HG02642 (cell line): Measurements from ENCODE around the gene KAT2A.
"Not testable (repeated sequence)": the region's sequence is repeated elsewhere in the genome, so short reads cannot be mapped to it uniquely, and the experiment has no call there.

Source experiments
- ATAC-seq: cut with Tn5 transposase; IDR thresholded peaks from one replicate; pipeline ENCODE4 v1.9.1; 2021; ENCODE audit warnings: mild to moderate bottlenecking; ENCODE audit not compliant: unreplicated experiment, poor library complexity

Gene KAT2A

DNA sequence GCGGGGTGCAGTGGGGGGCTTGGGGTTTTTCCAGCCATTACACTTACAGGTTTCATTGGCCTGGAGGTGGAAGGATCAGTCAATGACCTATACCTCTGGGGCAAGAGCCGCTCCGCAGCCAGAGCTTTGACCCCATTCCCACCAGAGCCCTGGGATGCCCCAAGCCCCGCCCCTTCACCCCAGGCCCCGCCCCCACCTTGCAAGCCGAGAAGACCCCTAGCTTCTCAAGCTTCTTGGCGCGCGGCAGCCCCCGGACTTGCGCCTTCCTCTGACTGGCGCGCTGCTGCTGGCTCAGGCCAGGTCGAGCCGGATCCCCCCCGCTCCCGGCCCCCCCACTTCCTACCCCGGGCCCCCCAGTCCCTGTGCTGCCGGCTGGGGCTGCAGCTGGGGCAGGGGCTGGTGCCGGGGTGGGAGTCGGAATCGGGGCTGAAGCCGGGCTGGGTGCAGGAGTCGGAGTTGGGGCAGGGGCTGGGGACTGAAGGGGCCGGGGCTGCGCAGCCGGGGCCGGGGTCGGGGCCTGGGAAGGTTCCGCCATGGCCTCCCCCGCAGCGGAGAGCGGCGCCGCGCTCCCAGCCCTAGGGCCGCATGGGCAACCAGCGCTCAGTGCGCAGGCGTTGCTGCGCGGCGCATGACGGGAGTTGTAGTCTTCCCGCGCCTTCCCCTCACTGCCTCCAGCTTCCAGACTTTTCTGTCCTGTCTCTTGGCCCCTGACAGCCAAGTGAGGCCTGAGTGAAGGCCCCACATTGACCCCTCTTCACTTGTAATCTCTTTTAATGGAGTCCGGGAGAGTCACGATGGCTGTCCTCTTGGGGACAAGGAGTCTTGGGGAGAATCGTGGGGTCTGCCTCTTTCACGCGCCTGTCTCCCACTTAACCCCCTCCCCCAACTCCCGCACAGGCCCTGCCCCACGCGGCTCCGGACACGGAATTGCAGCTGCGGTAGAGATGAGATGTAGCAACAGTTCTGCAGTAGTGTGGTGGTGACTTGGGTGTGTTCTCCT is at the start of gene KAT2A:
Gene KAT2A (minus strand): TSS at position 598 of the 1,000 bp plus-strand sequence. CDS start 63 bp downstream, at position 535.
- ATAC-seq: peak; percentile 74

DNA sequence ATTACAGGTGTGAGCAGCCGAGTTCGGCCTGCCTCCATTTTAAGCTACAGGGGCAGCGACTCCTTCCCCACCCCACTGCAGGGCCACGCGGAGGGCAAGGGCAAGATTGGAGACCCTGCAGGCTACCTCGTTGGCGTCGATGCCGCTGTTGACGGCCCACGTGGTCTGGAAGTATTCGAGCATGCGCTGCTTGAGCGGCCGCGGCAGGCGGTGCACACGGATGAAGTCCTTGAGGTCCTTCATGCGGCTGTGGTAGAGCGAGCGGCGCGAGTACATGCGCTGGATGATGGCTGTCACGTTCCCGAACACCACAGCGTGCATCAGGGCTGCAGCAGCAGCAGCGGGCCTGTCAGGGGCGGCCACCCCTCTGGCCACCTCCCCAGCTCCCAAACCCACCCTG is 48.2 kb upstream of the KAT2A start:
- no peak for ATAC-seq

DNA sequence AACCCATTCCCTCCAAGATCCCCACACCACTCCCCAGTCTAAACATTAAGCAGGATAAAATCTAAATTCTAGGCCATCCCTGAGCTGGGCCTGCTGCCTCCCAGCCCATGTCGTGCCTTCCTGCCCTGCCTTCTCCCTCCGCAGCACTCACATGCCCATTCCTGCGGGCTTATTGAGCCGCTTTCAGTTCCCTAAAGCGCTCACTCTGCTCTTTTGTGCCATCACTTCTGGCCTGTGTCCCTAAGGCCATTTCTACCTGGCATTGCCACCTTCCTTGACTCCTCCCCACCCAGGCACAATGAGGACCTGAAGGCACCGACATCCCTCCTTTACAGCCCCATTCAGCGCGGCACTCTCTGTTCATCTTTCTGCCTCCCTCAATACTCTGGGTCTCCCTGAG is 46.6 kb upstream of the KAT2A start:
- ATAC-seq: no peak

DNA sequence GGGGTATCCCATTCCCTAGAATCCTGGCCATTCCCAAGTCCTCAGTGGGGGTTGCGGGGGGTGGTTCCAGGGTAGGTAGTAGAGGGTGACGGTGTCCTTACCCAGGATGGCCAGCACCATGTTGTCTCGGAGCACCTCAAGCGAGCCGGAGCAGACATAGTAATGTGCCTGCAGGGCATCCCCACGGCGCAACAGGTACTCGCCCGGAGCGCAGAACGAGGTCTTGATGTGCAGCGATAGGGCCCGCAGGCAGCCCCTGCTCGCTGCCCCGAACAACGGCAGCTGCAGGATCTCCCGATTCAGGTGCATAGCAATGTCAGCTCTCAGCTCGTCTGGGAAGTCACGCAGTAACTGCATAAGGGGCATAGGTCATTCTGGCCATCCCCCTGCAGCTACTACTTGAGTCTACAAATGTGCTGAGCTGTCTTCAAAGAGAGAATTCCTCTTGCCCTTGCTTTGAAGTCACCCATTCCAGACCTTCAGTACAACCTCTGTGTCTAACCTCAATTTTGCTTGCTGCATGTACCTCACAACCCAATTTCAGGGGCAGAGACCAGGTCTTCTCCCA is 45.1 kb upstream of the KAT2A start:
- ATAC-seq: no peak

DNA sequence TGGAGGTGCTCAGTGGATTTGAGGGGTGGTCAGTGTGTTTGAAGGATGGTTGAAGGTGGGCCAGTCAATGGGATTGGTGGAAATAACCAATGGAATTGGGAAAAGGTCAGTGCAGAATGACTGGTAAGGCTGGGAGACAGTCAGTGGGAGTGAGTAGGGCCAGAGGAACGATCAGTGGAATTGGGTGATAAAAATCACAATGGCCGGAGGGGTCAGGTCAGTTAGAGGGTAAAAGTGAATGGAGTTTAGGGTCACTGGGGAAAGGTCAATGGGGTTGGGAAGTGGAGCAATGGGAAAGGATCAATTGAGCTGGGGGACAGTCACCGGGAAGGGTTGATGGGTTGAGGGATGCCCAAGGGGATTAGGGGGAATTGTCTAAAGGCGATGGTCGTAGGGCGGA is 44.6 kb upstream of the KAT2A start:
- ATAC-seq: no peak

DNA sequence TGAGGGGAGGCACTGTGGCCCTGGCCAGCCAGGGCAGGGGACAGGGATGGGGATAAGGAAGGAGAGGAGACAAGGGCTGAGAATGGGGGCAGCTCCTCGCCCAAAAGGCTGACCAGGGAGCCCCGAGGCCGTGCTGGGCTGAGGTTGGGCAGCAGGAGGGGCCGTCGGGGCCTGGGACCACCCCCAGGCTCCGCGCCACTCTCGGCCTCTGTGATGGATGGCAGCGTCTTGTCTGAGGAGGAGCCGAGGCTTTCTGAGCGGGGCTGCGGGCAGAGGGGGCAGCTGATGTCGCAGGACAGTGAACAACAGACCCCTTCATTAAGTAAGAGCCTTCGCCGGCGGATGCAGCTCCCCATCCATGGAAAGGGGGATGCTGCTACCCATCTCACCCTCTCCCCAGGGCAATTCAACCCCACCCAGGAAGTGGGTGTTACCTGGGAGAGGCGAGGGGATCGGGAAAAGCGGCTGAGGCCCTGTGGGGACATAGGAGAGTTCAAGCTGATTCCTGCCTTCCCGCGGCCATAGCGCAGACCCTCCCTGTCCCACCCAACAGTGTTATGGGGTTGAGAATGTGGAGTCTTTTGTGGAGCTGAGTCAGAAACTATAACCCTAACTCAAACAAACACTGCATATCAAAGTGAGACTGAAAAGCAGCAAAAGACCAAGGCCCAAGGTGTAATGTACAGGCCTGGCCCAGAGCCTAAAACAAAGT is 42.7 kb upstream of the KAT2A start:
- no peak for ATAC-seq

DNA sequence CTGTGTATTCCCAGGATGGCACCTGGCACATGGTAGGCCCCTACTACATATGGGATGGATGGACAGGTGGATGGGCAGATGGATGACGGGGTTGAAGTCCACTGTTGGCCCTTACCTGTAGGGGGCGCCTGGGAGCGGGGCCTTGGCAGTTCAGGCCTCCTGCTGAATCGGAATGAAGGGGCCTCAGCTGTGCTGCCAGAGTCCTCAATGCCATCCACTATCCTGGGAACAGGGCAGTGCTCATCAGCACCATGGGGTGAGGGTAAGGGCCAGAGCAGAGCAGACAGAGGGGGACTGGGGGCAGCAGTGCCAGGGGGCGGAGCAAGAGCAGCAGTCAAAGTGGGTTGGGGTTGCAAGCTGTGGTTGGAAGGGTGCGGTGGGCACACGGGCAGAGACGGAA is 41.9 kb upstream of the KAT2A start:
- ATAC-seq: no peak

DNA sequence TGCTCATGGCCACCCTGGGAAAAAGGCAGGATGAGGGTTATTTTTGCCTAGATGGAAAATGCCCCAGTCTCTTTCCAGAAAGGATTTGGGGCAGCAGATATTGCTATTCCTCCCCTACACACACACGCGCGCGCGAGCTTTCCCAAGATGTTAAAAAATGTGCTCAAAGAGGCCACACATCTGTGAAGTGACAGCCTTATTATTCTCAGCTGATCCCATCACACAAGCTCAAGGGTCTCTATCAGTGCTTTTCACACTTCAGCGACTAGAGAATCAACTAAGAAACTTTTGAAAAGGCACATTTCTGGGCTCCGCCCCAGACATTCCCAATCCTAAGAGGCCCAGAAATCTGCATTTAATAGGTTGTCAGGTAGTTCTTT is 39.4 kb upstream of the KAT2A start:
- ATAC-seq: no peak

DNA sequence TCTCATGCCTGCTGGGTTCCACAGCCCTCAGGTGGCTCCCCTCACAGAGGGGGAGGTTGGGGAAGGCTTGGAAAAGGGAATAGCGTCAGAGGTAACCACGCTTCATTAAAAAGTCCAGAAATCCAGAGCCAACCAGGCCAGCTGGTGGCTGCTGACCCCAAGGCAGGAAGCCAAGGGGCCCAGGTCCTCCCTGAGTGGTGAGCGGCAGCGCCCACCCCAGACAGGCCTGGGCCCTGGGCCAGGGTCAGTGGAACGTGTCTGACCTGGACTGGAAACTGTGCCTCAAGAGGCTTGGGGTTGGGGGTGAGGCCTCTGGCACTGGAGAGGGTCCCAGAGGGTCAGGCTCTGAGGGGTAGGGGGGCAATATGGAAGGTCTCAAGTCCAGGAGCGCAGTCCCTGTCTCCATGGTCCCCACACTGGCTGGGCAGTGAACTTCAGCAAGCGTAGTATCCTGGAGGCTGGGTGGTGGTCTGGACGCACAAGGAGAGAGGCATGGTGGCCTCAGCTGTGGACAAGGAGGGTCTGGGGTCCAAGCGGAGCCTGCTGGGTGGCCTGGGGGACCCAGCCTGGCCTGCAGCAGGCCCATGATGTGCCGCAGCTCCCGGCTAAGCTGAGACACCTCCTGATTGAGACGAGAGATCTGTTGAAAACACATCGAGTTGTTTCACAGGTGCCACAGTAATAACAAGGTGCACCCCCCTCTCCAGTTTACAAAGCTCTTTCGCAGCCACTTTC is 38.8 kb upstream of the KAT2A start:
- ATAC-seq: no peak

DNA sequence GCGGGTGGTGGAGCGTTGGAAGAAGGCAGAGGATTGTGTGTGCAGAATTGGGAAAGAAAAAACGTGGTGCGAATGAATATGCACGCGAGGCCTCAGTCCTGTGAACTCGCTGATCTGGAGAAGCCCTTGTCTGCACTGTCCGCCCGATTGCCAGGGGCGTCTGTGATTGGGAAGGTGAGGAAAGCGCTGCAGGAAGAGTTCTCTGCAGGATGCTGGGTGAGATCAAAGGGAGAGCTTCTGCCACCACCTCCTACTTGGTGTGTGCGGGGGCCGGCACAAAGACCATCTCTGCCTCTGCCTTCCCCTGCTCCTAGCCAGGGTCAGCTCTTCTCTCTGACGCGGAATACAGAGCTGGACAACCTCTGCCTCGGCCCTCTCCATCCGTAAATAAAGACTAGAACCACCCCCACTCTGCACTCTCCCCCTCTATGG is 34.5 kb upstream of the KAT2A start:
- ATAC-seq: no peak

DNA sequence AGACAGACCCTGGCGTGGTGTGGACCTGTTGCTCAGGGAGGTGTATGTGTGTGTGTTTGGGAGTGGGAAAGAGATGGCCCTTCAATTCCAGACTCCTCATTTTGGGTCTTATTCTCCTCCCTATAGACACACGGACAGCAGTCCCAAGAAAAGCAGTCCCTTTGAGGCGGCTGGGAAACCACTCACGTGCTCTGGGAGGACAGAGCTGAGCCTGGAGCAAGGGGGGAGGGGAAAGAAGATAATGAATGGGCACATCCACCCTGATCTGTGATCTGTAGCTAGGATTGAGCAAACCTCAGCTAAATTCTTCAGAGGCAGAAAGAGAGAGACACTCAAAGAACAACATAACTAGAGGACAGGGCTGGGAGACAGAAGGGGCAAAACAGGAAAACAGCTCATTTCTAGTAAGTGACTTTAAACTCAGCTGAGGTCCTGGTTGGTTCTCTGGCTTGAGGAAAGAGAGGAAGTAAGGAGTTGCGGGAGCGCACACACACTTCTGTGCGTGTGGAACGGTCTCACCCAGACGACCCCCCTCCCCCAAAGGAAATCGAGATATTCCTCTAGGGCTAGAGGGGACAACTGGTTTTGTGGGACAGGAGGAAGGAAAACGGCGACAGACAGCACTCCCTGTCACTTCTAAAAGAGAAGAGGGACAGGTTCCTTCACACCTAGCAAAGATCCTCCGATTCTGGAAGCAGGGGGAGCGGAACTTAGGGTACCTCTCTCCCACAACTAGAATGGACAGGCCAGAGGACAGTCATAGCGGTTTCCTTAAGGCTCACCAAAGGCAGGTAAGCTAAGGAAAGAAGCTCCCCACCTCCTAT is 33.0 kb upstream of the KAT2A start:
- no peak for ATAC-seq

DNA sequence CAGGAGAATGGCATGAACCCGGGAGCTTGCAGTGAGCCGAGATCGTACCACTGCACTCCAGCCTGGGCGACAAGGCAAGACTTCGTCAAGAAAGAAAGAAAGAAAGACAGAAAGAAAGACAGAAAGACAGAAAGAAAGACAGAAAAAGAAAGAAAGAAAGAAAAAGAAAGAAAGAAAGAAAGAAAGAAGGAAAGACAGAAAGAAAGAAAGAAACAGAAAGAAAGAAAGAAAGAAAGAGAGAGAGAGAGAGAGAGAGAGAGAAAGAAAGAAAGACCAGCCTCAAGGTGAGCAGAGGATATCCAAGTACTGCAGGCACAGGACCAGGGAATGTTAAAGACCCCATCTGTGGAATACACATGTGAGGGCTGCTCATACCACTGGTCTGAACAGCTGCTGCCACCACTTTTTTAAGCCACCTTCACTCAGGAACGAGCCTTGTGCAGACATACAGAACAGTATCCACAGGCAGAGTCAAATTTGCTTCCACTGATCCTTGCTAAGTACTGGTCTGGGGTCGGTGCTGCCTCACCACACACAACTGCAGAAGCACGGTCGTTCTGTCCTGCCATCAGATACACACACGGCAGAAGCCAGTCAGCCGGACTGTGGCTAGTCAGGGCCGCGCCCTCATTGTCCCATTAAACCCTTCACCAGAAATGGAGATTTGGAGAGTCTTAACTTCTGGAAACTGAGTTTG is 25.9 kb upstream of the KAT2A start:
- ATAC-seq: no peak

DNA sequence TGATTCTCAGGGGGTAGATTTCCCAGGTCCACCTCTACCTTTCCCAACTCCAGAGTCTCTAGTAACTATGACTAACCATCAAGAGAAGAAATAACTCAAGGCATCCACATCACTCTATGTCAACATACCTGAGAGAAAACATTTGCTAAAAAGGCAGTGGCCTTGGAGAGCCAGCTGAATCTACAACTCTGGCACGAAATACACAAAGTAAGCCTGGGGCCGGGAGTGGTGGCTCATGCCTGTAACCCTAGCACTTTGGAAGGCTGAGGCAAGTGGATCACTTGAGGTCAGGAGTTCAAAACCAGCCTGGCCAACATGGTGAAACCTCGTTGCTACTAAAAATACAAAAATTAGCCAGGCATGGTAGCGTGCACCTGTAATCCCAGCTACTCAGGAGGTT is 22.0 kb upstream of the KAT2A start:
- not testable (repeated sequence) for ATAC-seq

DNA sequence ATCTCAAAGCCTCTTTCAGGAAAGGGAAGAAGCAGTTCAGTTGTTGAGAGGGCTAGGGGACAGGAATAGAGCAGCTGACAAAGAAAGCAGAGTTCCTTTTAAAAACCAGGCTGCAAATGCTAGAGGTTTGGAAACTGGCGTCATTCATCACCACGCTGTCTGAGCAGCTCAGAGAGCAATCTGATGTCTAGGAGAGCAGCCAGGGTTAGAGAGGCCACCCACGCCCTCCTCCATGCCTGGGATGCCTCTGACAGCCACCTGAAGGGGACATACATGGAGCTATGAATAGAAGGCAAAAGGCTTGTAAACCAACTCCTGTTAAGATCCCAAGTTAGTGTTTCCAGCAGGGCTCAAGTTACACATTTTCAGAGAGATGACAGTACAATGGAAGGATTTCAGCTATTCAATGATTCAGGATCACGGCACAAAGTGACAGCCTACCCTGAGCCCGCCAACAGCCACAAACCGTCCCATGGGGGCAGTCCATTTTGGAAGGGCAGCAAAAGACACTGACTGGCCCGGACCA is 21.3 kb upstream of the KAT2A start:
- no peak for ATAC-seq

DNA sequence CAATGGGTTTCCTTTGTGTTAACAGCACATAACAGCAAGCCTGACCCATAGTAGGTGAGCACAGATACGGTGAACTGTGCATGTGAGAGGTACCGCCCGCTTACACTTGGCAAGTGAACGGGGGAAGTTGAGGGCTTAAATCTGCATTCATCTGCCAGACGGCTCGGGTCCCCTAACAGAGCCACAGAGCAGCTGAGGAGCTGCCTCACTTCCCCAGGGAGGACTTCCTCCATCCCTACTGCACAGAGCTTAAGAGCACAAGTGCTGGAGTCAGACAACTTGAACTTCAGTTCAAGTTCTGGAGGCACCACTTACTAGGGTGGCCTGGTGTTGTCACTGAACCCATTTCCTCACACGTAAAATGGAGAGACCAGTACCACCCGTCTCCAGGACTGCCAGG is 20.2 kb upstream of the KAT2A start:
- ATAC-seq: no peak

DNA sequence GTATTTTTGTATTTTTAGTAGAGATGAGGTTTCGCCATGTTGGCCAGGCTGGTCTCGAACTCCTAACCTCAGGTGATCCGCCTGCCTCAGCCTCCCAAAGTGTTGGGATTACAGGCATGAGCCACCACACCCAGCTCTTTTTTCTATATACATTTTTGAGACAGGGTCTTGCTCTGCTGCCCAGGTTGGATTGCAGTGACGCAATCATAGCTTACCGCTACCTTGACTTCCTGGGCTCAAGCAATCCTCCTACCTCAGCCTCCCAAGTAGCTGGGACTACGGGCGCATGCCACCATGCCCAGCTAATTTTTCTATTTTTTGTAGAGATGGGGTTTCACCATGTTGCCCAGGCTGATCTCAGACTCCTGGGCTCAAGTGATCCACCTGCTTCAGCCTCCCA is 19.5 kb upstream of the KAT2A start:
- not testable (repeated sequence) for ATAC-seq

DNA sequence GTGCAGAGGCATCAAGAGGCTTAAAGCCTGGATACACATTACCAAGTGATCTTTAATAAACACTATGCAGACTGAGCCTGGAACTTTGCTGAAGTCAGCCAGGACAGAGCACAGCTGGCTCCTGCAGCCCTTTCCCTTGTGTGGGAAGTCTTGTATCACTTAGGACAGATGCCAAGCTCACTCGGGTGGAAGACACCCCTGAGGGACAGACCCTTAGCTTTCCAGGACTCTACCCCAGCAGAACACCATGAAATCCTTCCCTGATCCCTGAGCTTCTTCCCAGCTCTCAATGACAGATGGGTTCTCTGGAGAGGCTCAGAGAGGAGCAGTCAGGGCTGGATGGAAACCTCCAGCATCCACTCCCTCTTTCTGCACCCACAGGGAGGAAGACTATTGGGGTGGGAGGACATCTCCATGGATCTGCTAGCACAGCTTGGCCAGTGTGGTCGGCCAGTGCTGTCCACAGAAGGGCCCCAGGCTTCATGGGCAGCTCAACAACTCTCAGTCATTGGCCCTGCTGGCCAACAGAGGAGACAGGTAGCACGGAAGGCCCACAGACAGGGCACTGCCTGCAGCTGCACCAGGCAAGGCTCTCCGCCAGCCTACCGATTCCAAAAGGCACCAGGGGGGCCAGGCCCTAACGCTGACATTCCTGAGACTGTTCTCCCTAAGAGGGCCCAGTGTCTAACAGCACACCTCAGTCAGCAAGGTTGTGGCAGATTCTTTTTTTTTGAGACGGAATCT is 17.8 kb upstream of the KAT2A start:
- no peak for ATAC-seq

DNA sequence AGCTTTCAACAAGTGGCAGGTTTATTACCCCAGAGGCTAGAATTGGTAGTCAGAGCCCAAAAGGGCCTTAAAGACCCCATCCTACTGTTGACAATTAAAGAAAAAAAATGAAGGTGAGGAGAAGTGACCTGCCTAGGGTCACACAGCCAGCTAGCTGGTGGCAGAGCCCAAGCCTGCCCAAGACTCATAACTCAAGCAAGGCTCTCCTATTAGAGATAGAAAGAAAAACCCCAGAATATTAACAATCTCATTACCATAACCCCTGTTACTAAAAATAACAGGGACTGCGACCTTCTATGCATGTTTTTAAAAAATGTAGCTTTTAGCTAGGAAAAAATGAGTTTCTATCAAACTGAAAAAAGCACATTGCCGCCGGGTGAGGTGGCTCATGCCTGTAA is 15.5 kb upstream of the KAT2A start:
- ATAC-seq: no peak
